Stimulated activated CD4-positive, alpha-beta T cell treated with anti-CD3 and anti-CD28 coated beads, Interleukin-15, amount 100 ng/mL, for 48 hours (primary cell): Measurements from ENCODE around the gene ZNF841.
"Not testable (repeated sequence)": the region's sequence is repeated elsewhere in the genome, so short reads cannot be mapped to it uniquely, and the experiment has no call there.

ENCODE experiments used
- DNase-seq, 2 donors: peaks; one replicate each; pipeline ENCODE4 v3.0.0-alpha.2; 2020; ENCODE audit warnings: low read depth in 2 of 2

The ZNF841 gene

GRCh38 chr19:52066258-52066863 is 29.2 kb downstream of the ZNF841 start:
- no peak for DNase-seq

GRCh38 chr19:52065399-52065798 is 30.2 kb downstream of the ZNF841 start:
- DNase-seq, result no peak

GRCh38 chr19:52056480-52056879 is 39.1 kb downstream of the ZNF841 start:
- DNase-seq, result not testable (repeated sequence)

- DNase-seq, result not testable (repeated sequence)
Observed at GRCh38 chr19:52051736-52052135, 43.8 kb downstream of the ZNF841 start.

GRCh38 chr19:52048555-52049501 is 46.7 kb downstream of the ZNF841 start, which contains the start of gene ZNF432:
Gene ZNF432, minus strand, starts transcription at chr19:52048838. Its CDS starts 1,970 bp downstream, at chr19:52046868.
- peak; percentile 68 to 75 for DNase-seq

GRCh38 chr19:52039169-52039568 is 56.4 kb downstream of the ZNF841 start:
- no peak for DNase-seq

- no peak for DNase-seq
Observed at GRCh38 chr19:52034051-52034728, 61.4 kb downstream of the ZNF841 start.

GRCh38 chr19:52028780-52029123 is 66.8 kb downstream of the ZNF841 start:
- DNase-seq, result no peak

- peak; percentile 74 to 79 for DNase-seq
Observed at GRCh38 chr19:52028027-52028779, 67.4 kb downstream of the ZNF841 start, which contains the start of gene ZNF614. Gene ZNF614, minus strand, starts transcription at chr19:52028379. Its CDS starts 2,634 bp downstream, at chr19:52025745.

- not testable (repeated sequence) for DNase-seq
Observed at GRCh38 chr19:52026255-52026990, 69.1 kb downstream of the ZNF841 start.

GRCh38 chr19:52024478-52024877 is 71.1 kb downstream of the ZNF841 start:
- not testable (repeated sequence) for DNase-seq

GRCh38 chr19:52022193-52022592 is 73.4 kb downstream of the ZNF841 start:
- DNase-seq, result no peak

- DNase-seq, result no peak
Observed at GRCh38 chr19:52020506-52020905, 75.1 kb downstream of the ZNF841 start.
